AG04450 (cell line): Measurements from ENCODE around the gene CFDP1. TPM values are rescaled to one million over a fixed set of nuclear protein-coding genes. Genes with fewer than 3 reads are reported as not detected.

Experiments used
- CTCF ChIA-PET: fragments of 300-600, 350-600 bp; formaldehyde crosslinking; extraction: SDS; loops from one replicate; lab custom pipeline; 2022; ENCODE audit warnings: antibody characterized with exemption, inconsistent platforms; lab: Charles Lee
- POLR2A ChIA-PET: fragments of 350-600 bp; formaldehyde crosslinking; extraction: SDS; loops from one replicate; lab custom pipeline; 2021; ENCODE audit warnings: antibody characterized with exemption, inconsistent platforms; lab: Yijun Ruan, JAX
- DNase-seq: peaks from one replicate; pipeline ENCODE4 v3.0.0-alpha.2; 2011; ENCODE audit warnings: low read depth, low spot score
- H3K27ac ChIP-seq: one replicate; pipeline ENCODE4 v1.5.1; 2012; ENCODE audit warnings: low read depth, low read length, control low read depth
- H3K27me3 ChIP-seq: one replicate; pipeline ENCODE4 v1.6.0; 2012; ENCODE audit warnings: low read length; ENCODE audit not compliant: control insufficient read depth, insufficient read depth
- H3K4me3 ChIP-seq: 2 replicates; pipeline ENCODE4 v1.5.1; 2011; ENCODE audit warnings: mild to moderate bottlenecking, low read depth, low read length, control low read depth
- H3K9me3 ChIP-seq: 2 replicates; pipeline ENCODE4 v1.5.1; 2012; ENCODE audit warnings: low read length; ENCODE audit not compliant: control insufficient read depth, insufficient read depth
- polyA plus RNA-seq: library from polyadenylated mRNA; depleted of rRNA; stranded (reverse); fragments of >200 nt; gene quantifications from 2 replicates; pipeline ENCODE4 v1.2.3, GENCODE V29; 2011
- TF ChIP-seq, protein P1 (sequence below): IDR thresholded peaks from 2 replicates; pipeline ENCODE4 v1.5.1; 2011; ENCODE audit warnings: low read depth, low read length, control low read depth, inconsistent platforms

CFDP1 gene
- polyA plus RNA-seq, 1 experiment, result 81.6 TPM

DNA sequence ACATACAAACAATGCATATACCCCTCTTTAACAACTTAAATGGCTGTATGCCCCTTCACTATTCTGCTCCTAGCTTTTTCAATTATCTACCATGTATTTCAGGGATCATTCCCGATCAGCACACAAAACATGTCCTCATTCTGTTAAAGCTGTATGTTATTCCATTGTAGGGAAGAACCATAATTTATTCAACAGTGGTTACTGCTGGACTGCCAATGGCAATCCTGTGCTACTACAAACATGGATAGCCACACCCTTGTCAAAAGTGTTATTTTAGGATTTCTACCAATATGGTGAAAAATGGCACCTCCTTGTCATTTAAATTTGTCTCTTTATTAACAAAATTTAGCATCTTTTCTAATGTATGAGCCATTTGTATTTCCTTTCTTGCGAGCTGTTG is 96.8 kb downstream of the CFDP1 start:
- no peak overlapping the region for H3K4me3 ChIP-seq
- TF ChIP-seq, protein P1, sequence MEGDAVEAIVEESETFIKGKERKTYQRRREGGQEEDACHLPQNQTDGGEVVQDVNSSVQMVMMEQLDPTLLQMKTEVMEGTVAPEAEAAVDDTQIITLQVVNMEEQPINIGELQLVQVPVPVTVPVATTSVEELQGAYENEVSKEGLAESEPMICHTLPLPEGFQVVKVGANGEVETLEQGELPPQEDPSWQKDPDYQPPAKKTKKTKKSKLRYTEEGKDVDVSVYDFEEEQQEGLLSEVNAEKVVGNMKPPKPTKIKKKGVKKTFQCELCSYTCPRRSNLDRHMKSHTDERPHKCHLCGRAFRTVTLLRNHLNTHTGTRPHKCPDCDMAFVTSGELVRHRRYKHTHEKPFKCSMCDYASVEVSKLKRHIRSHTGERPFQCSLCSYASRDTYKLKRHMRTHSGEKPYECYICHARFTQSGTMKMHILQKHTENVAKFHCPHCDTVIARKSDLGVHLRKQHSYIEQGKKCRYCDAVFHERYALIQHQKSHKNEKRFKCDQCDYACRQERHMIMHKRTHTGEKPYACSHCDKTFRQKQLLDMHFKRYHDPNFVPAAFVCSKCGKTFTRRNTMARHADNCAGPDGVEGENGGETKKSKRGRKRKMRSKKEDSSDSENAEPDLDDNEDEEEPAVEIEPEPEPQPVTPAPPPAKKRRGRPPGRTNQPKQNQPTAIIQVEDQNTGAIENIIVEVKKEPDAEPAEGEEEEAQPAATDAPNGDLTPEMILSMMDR, result no peak
- no peaks in the 10 kb centered on the region for H3K27me3 ChIP-seq
- no peaks in the 10 kb centered on the region for H3K9me3 ChIP-seq
- H3K27ac ChIP-seq, result no peak overlapping the region
- CTCF ChIA-PET, result no interaction called here
- POLR2A ChIA-PET, result no interaction called here
- DNase-seq, result no peak

DNA sequence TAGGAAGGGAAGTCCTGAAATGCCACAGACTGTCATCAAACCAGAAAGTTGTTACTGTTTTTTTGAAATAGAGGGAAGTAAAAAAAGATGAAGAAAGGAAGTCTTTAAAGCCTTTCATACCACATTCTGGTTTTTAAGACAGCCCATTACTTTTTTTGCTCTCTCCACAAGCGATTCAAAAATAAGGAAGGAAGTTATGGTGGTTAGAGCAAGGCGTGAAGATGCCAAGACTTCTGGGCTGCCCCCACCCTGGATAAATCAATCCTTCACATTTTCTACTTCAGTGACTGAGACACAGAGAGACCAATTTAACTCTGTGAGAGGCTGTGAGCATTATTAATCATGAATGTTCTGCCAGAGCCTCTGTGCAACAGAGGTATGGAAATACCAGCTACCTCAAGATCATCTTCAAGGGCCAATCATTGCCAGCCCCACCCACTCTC is 99.6 kb downstream of the CFDP1 start:
- no peaks in the 10 kb centered on the region for H3K9me3 ChIP-seq
- ChIA-PET POLR2A (no interaction called here), CTCF (interaction anchor here (1.1 kb wide), 1 partner anchor 52 kb away, joined by 3 read pairs; no protein-coding TSS in a partner anchor)
- no peak for DNase-seq
- H3K4me3 ChIP-seq, result no peak overlapping the region
- H3K27ac ChIP-seq, result no peak overlapping the region
- H3K27me3 ChIP-seq, result no peaks in the 10 kb centered on the region
- TF ChIP-seq, protein P1, result no peak

DNA sequence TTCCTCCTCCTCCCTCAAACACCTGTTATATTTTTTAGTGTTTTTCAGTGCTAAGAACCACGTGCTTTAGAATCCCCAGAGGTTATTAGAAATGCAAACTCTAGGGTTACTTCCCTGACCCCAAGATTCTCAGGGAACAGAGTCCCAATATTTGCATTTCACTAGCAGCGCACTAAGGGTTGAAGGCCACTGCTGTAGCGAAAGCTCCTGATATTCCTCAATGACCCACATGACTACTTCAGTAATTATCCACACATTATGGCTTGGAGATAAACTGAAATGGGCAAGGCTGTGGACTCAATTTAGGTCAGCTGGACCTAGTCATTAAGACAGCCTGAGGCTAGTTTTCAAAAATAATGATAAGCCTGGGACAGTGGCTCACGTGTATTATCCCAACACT is 103.4 kb downstream of the CFDP1 start:
- CTCF ChIA-PET, result interaction anchor here (1.0 kb wide), 1 partner anchor 96 kb away, joined by 3 read pairs; no protein-coding TSS in a partner anchor
- Histone ChIP-seq H3K9me3 (no peaks in the 10 kb centered on the region), H3K4me3 (no peak overlapping the region), H3K27ac (no peak overlapping the region), H3K27me3 (no peaks in the 10 kb centered on the region)
- TF ChIP-seq, protein P1, result no peak
- no peak for DNase-seq
- POLR2A ChIA-PET, result no interaction called here

DNA sequence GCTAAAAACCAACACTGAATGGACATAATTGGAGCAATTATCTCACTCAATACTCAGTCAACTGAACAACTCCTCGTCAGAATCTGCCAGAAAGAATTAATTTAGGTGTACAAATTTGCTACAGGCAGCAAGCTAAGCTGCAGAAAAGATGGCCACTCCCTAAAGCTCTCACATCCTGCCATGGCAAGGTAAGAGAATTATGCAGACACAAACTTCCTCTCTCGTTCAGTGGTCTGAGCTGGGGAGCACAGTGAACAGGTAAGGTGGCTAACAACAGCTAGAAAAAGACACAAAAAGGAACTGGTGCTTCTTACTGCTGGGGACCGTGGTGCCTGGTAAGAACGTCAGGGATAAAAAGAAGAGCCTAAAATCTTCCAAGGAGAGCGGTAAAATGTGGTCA is 107.0 kb downstream of the CFDP1 start:
- no peaks in the 10 kb centered on the region for H3K27me3 ChIP-seq
- no peaks in the 10 kb centered on the region for H3K9me3 ChIP-seq
- ChIA-PET CTCF (interaction anchor here (0.6 kb wide), 1 partner anchor 17 kb away, joined by 4 read pairs; no protein-coding TSS in a partner anchor), POLR2A (no interaction called here)
- no peak for DNase-seq
- no peak overlapping the region for H3K4me3 ChIP-seq
- TF ChIP-seq, protein P1, result no peak
- H3K27ac ChIP-seq, result no peak overlapping the region

DNA sequence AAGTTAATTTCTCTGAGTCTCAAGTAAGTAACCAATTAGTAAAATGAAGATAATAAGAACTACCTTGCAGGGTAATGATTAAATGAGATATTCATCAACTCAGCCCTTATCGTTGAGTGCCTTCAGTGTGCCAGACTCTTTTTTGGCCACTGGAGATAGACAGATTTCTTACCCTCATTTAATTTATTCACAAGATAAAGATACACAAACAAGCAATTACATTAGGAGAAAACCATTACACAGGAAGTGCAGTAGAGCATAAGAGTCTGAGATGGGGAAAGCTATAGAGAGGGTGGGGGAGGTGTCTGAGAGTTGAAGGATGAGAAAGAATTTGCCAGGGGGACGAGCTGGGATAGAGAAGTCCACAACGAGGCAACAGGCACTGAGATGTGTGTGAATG is 109.4 kb downstream of the CFDP1 start:
- TF ChIP-seq, protein P1, result no peak
- CTCF ChIA-PET, result interaction anchor here (1.6 kb wide), 1 partner anchor 90 kb away, joined by 4 read pairs; no protein-coding TSS in a partner anchor
- Histone ChIP-seq H3K27me3 (no peaks in the 10 kb centered on the region), H3K9me3 (no peaks in the 10 kb centered on the region), H3K27ac (no peak overlapping the region), H3K4me3 (no peak overlapping the region)
- POLR2A ChIA-PET, result no interaction called here
- no peak for DNase-seq
